ENCODE results near the gene PRTG.

DNA sequence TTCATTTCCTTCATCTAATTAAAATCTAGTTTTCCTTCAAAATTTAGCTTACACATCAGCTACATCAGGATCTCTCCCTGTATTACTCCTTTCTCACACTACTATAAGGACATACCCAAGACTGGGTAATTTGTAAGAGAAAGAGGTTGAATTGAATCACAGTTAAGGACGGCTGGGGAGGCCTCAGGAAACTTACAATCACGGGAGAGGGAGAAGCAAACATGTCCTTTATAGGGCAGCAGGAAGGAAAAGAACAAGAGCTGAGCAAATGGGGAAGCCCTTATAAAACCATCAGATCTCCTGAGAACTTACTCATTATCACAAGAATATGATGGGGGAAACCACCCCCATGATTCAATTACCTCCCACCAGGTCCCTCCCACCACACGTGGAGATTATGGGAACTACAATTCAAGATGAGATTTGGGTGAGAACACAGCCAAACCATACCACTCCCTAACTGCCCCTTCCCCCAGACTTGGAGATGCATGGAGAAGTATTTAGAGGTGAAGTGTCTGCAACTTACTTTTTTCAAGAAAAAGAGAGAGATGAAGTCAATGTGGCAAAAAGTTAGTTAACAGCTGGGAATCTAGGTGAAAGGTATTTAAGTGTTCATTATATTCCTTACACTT is 21.3 kb downstream of the PRTG start:
- TF ChIP-seq, protein P1, sequence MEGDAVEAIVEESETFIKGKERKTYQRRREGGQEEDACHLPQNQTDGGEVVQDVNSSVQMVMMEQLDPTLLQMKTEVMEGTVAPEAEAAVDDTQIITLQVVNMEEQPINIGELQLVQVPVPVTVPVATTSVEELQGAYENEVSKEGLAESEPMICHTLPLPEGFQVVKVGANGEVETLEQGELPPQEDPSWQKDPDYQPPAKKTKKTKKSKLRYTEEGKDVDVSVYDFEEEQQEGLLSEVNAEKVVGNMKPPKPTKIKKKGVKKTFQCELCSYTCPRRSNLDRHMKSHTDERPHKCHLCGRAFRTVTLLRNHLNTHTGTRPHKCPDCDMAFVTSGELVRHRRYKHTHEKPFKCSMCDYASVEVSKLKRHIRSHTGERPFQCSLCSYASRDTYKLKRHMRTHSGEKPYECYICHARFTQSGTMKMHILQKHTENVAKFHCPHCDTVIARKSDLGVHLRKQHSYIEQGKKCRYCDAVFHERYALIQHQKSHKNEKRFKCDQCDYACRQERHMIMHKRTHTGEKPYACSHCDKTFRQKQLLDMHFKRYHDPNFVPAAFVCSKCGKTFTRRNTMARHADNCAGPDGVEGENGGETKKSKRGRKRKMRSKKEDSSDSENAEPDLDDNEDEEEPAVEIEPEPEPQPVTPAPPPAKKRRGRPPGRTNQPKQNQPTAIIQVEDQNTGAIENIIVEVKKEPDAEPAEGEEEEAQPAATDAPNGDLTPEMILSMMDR (IDR thresholded peaks at IDR 0.05; ENCODE audit: low read depth, low read length): no peak
- no peak for TF ChIP-seq POLR2A (IDR thresholded peaks at IDR 0.05; ENCODE audit: extremely low read depth, insufficient read length)

Data from NB4 (cell line).